ENCODE results near the gene DNAJB6. TPM values are rescaled to one million over a fixed set of nuclear protein-coding genes. Genes with fewer than 3 reads are reported as not detected.

Gene DNAJB6
- total RNA-seq, 4 donors from 2014 or later = 103 to 151 (median 139) TPM

- TF ChIP-seq POLR2A (IDR thresholded peaks at IDR 0.05; ENCODE audit: low read depth) (no peak), CTCF (IDR thresholded peaks at IDR 0.05) (no peak), POLR2AphosphoS5 (IDR thresholded peaks at IDR 0.05) (no peak), EP300 (IDR thresholded peaks at IDR 0.05) (no peak)
- intact Hi-C loops (cut with DNase I) = no loop called here
- no peak for DNase-seq (ENCODE audit: extremely low spot score)
- 91% methylated on average over 19 of the region's 19 CpGs for WGBS
- Histone ChIP-seq H3K36me3 (peaks cover 36 to 94% (median 88%) of the 10 kb centered on the region in 4 donors), H3K4me1 (peaks cover 0 to under 1% (median 0%) of the 10 kb centered on the region in 4 donors), H3K27me3 (no peaks in the 10 kb centered on the region), H3K4me3 (no peak overlapping the region), H3K27ac (replicated peaks in 1 of 4) (no peak overlapping the region), H3K9me3 (no peaks in the 10 kb centered on the region)
Measured at GRCh38 chr7:157411580-157411979, 74.8 kb downstream of the DNAJB6 start.

- no peaks in the 10 kb centered on the region for H3K4me1 ChIP-seq
- no peak overlapping the region for H3K27ac ChIP-seq (replicated peaks in 1 of 4)
- intact Hi-C loops (cut with DNase I) = no loop called here
- 92% methylated on average over 11 of the region's 11 CpGs for WGBS
- no peak overlapping the region for H3K4me3 ChIP-seq
- no peaks in the 10 kb centered on the region for H3K27me3 ChIP-seq
- peaks cover 38 to 94% (median 88%) of the 10 kb centered on the region in 4 donors for H3K36me3 ChIP-seq
- DNase-seq (ENCODE audit: extremely low spot score) = no peak
- TF ChIP-seq POLR2A (IDR thresholded peaks at IDR 0.05; ENCODE audit: low read depth) (no peak), EP300 (IDR thresholded peaks at IDR 0.05) (no peak), CTCF (IDR thresholded peaks at IDR 0.05) (no peak), POLR2AphosphoS5 (IDR thresholded peaks at IDR 0.05) (no peak)
- no peaks in the 10 kb centered on the region for H3K9me3 ChIP-seq
Measured at GRCh38 chr7:157412021-157412443, 75.2 kb downstream of the DNAJB6 start.

GRCh38 chr7:157412491-157413180, 75.8 kb downstream of the DNAJB6 start:
- WGBS = 91% methylated on average over 24 of the region's 26 CpGs
- Histone ChIP-seq H3K27me3 (no peaks in the 10 kb centered on the region), H3K4me3 (no peak overlapping the region), H3K9me3 (no peaks in the 10 kb centered on the region), H3K36me3 (peaks cover 42 to 94% (median 88%) of the 10 kb centered on the region in 4 donors), H3K27ac (replicated peaks in 1 of 4) (no peak overlapping the region), H3K4me1 (no peaks in the 10 kb centered on the region)
- TF ChIP-seq CTCF (IDR thresholded peaks at IDR 0.05) = no peak
- no peak for DNase-seq (ENCODE audit: extremely low spot score)
- intact Hi-C loops (cut with DNase I) = no loop called here

- WGBS = 95% methylated on average over 38 of the region's 49 CpGs
- TF ChIP-seq POLR2AphosphoS5 (IDR thresholded peaks at IDR 0.05) = no peak
- TF ChIP-seq EP300 (IDR thresholded peaks at IDR 0.05) = no peak
- no peak for TF ChIP-seq CTCF (IDR thresholded peaks at IDR 0.05)
- TF ChIP-seq POLR2A (IDR thresholded peaks at IDR 0.05; ENCODE audit: low read depth) = no peak
- Histone ChIP-seq H3K4me3 (no peak overlapping the region), H3K9me3 (no peaks in the 10 kb centered on the region), H3K36me3 (peaks cover 42 to 96% (median 90%) of the 10 kb centered on the region in 4 donors), H3K27ac (replicated peaks in 1 of 4) (no peak overlapping the region), H3K27me3 (no peaks in the 10 kb centered on the region), H3K4me1 (no peaks in the 10 kb centered on the region)
- DNase-seq (ENCODE audit: extremely low spot score) = no peak
- intact Hi-C loops (cut with DNase I) = no loop called here
Measured at GRCh38 chr7:157413881-157414701, 77.3 kb downstream of the DNAJB6 start.

Data from esophagus muscularis mucosa (tissue), 4 donors.